ENCODE results near the gene TMX1.

Gene TMX1

GRCh38 chr14:51295646-51296263 lies 55.7 kb downstream of the TMX1 start:
- DNase-seq = no peak

DNA sequence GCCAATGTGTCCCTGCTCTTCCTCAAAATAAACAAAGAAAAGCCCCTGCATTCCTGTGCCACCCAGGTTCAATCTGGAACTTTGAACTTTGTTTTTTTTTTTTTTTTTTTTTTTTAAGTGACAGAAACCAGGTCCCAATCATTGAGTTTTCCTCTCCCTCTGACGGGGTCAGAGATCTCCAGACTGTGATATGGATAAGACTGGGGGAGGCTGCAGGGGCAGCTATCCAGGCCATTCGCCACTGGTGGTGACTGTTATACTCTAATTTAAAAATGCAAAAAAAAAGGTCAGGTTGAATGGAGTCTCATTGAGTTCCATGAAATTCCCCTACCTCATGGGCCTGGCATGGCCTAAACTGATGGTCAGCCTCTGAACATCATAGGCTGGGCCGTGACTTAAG lies 57.0 kb downstream of the TMX1 start:
- DNase-seq = no peak

GRCh38 chr14:51298895-51299294 lies 58.8 kb downstream of the TMX1 start:
- no peak for DNase-seq

GRCh38 chr14:51302295-51303030 lies 62.4 kb downstream of the TMX1 start:
- DNase-seq = no peak

- DNase-seq = no peak
Measured at GRCh38 chr14:51304438-51304837, 64.4 kb downstream of the TMX1 start.

DNA sequence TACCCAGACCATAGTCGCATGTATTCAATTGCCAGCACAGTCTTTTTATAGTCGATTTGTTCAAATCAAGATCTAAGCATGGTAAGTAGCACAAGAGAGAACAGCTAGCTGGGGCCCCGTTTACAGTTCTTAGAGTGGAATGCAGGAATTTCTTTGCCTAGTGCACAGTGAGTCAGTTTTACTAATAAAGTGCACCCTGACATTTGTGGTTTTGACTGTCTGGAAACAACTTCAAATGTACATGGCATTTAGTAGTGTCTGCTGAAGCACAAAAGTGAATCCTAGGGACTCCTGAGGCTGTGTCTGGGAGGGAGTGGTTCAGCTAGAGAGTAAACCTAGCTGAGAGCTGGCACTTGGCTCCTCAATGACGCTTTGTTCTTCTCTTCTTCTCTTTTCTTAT lies 64.9 kb downstream of the TMX1 start:
- no peak for DNase-seq

GRCh38 chr14:51305751-51306150 lies 65.7 kb downstream of the TMX1 start:
- DNase-seq = no peak

All from NK-92 treated with Interleukin-12 subunit alpha and Interleukin-12 subunit beta, amount 100 ng/mL, for 24 hours (cell line).